ENCODE measurements around the gene SH3RF3.
A peak's percentile ranks its signal among the peaks of the same experiment; 100 is the strongest.

Gene SH3RF3

GRCh38 chr2:109173311-109174171, 44.5 kb downstream of the SH3RF3 start:
- no peak for TF ChIP-seq JUND (IDR thresholded peaks at IDR 0.05; ENCODE audit: low read depth)
- in situ Hi-C loops (cut with HindIII; ENCODE audit: low pct_unique_long_range_greater_than_20kb, low sequenced_read_pairs), result no loop called here
- no peak for DNase-seq (ENCODE audit: low read depth in 1 of 2, low spot score in 1 of 2)

GRCh38 chr2:109174214-109174613, 45.2 kb downstream of the SH3RF3 start:
- TF ChIP-seq JUND (IDR thresholded peaks at IDR 0.05; ENCODE audit: low read depth), result no peak
- DNase-seq (ENCODE audit: low read depth in 1 of 2, low spot score in 1 of 2), result no peak
- in situ Hi-C loops (cut with HindIII; ENCODE audit: low pct_unique_long_range_greater_than_20kb, low sequenced_read_pairs), result no loop called here

GRCh38 chr2:109174626-109175349, 45.8 kb downstream of the SH3RF3 start:
- DNase-seq (ENCODE audit: low read depth in 1 of 2, low spot score in 1 of 2), result no peak
- in situ Hi-C loops (cut with HindIII; ENCODE audit: low pct_unique_long_range_greater_than_20kb, low sequenced_read_pairs), result no loop called here
- TF ChIP-seq JUND (IDR thresholded peaks at IDR 0.05; ENCODE audit: low read depth), result no peak

GRCh38 chr2:109175350-109175678, 46.3 kb downstream of the SH3RF3 start:
- DNase-seq (ENCODE audit: low read depth in 1 of 2, low spot score in 1 of 2), result peak in 1 of 2 experiments; percentile 3
- in situ Hi-C loops (cut with HindIII; ENCODE audit: low pct_unique_long_range_greater_than_20kb, low sequenced_read_pairs), result no loop called here
- TF ChIP-seq JUND (IDR thresholded peaks at IDR 0.05; ENCODE audit: low read depth), result no peak

- in situ Hi-C loops (cut with HindIII; ENCODE audit: low pct_unique_long_range_greater_than_20kb, low sequenced_read_pairs), result no loop called here
- no peak for TF ChIP-seq JUND (IDR thresholded peaks at IDR 0.05; ENCODE audit: low read depth)
- no peak for DNase-seq (ENCODE audit: low read depth in 1 of 2, low spot score in 1 of 2)
Measured at GRCh38 chr2:109176928-109177327, 47.9 kb downstream of the SH3RF3 start.

- DNase-seq (ENCODE audit: low read depth in 1 of 2, low spot score in 1 of 2), result no peak
- no peak for TF ChIP-seq JUND (IDR thresholded peaks at IDR 0.05; ENCODE audit: low read depth)
- in situ Hi-C loops (cut with HindIII; ENCODE audit: low pct_unique_long_range_greater_than_20kb, low sequenced_read_pairs), result no loop called here
Measured at GRCh38 chr2:109177635-109178034, 48.6 kb downstream of the SH3RF3 start.

- no peak for TF ChIP-seq JUND (IDR thresholded peaks at IDR 0.05; ENCODE audit: low read depth)
- DNase-seq (ENCODE audit: low read depth in 1 of 2, low spot score in 1 of 2), result no peak
- in situ Hi-C loops (cut with HindIII; ENCODE audit: low pct_unique_long_range_greater_than_20kb, low sequenced_read_pairs), result no loop called here
Measured at GRCh38 chr2:109178968-109179367, 50.0 kb downstream of the SH3RF3 start.

- TF ChIP-seq JUND (IDR thresholded peaks at IDR 0.05; ENCODE audit: low read depth), result no peak
- no peak for DNase-seq (ENCODE audit: low read depth in 1 of 2, low spot score in 1 of 2)
- in situ Hi-C loops (cut with HindIII; ENCODE audit: low pct_unique_long_range_greater_than_20kb, low sequenced_read_pairs), result no loop called here
Measured at GRCh38 chr2:109180786-109181185, 51.8 kb downstream of the SH3RF3 start.

GRCh38 chr2:109182426-109182825, 53.4 kb downstream of the SH3RF3 start:
- DNase-seq (ENCODE audit: low read depth in 1 of 2, low spot score in 1 of 2), result no peak
- no peak for TF ChIP-seq JUND (IDR thresholded peaks at IDR 0.05; ENCODE audit: low read depth)
- in situ Hi-C loops (cut with HindIII; ENCODE audit: low pct_unique_long_range_greater_than_20kb, low sequenced_read_pairs), result no loop called here

GRCh38 chr2:109183871-109184270, 54.9 kb downstream of the SH3RF3 start:
- DNase-seq (ENCODE audit: low read depth in 1 of 2, low spot score in 1 of 2), result no peak
- in situ Hi-C loops (cut with HindIII; ENCODE audit: low pct_unique_long_range_greater_than_20kb, low sequenced_read_pairs), result no loop called here
- TF ChIP-seq JUND (IDR thresholded peaks at IDR 0.05; ENCODE audit: low read depth), result no peak

GRCh38 chr2:109184368-109184767, 55.4 kb downstream of the SH3RF3 start:
- TF ChIP-seq JUND (IDR thresholded peaks at IDR 0.05; ENCODE audit: low read depth), result no peak
- no peak for DNase-seq (ENCODE audit: low read depth in 1 of 2, low spot score in 1 of 2)
- in situ Hi-C loops (cut with HindIII; ENCODE audit: low pct_unique_long_range_greater_than_20kb, low sequenced_read_pairs), result no loop called here

- TF ChIP-seq JUND (IDR thresholded peaks at IDR 0.05; ENCODE audit: low read depth), result no peak
- in situ Hi-C loops (cut with HindIII; ENCODE audit: low pct_unique_long_range_greater_than_20kb, low sequenced_read_pairs), result no loop called here
- DNase-seq (ENCODE audit: low read depth in 1 of 2, low spot score in 1 of 2), result peak in 1 of 2 experiments; percentile 10
Measured at GRCh38 chr2:109185338-109185737, 56.3 kb downstream of the SH3RF3 start.

GRCh38 chr2:109185821-109186570, 57.0 kb downstream of the SH3RF3 start:
- DNase-seq (ENCODE audit: low read depth in 1 of 2, low spot score in 1 of 2), result no peak
- no peak for TF ChIP-seq JUND (IDR thresholded peaks at IDR 0.05; ENCODE audit: low read depth)
- in situ Hi-C loops (cut with HindIII; ENCODE audit: low pct_unique_long_range_greater_than_20kb, low sequenced_read_pairs), result no loop called here
